DOHH2 (cell line): ENCODE data around the gene SEMA5B.

ENCODE experiments used
- H3F3A ChIP-seq: fragments of 200-600 bp; sonication (generic), shearing (Covaris generic); 2 replicates; pipeline ENCODE4 v1.6.0; 2016; ENCODE audit warnings: antibody characterized with exemption, mild to moderate bottlenecking; ENCODE audit not compliant: control insufficient read depth, insufficient read depth
- H3K27ac ChIP-seq: fragments of 200-600 bp; sonication (generic); 2 replicates; pipeline ENCODE4 v1.5.1; 2014; ENCODE audit warnings: low read depth, mild to moderate bottlenecking, low read length, moderate library complexity
- H3K27me3 ChIP-seq: fragments of 200-600 bp; sonication (generic); 2 replicates; pipeline ENCODE4 v1.6.1; 2014; ENCODE audit warnings: mild to moderate bottlenecking, low read length, mixed read lengths; ENCODE audit not compliant: control insufficient read depth
- H3K36me3 ChIP-seq: fragments of 200-600 bp; sonication (generic); 2 replicates; pipeline ENCODE4 v1.6.1; 2014; ENCODE audit warnings: mild to moderate bottlenecking, low read length, moderate library complexity, mixed read lengths; ENCODE audit not compliant: control insufficient read depth
- H3K4me1 ChIP-seq: fragments of 200-600 bp; sonication (generic); 2 replicates; pipeline ENCODE4 v1.6.1; 2014; ENCODE audit warnings: mild to moderate bottlenecking, low read length, mixed read lengths; ENCODE audit not compliant: control insufficient read depth
- H3K4me2 ChIP-seq: fragments of 200-600 bp; sonication (generic); 2 replicates; pipeline ENCODE4 v1.6.0; 2014; ENCODE audit warnings: mild to moderate bottlenecking, low read length, moderate library complexity
- H3K4me3 ChIP-seq: fragments of 200-600 bp; sonication (generic); 2 replicates; pipeline ENCODE4 v1.5.1; 2014; ENCODE audit warnings: mild to moderate bottlenecking, low read length, mixed read lengths
- H3K79me2 ChIP-seq: fragments of 200-600 bp; sonication (generic); 2 replicates; pipeline ENCODE4 v1.6.1; 2014; ENCODE audit warnings: mild to moderate bottlenecking, low read length, mixed read lengths; ENCODE audit not compliant: control insufficient read depth
- H3K9me2 ChIP-seq: fragments of 200-600 bp; sonication (generic); replicated peaks from 2 replicates; pipeline ENCODE4 v1.6.1; 2014; ENCODE audit warnings: mild to moderate bottlenecking, low read length, mixed read lengths; ENCODE audit not compliant: control insufficient read depth
- H3K9me3 ChIP-seq: fragments of 200-600 bp; sonication (generic); 2 replicates; pipeline ENCODE4 v1.6.1; 2014; ENCODE audit warnings: antibody characterized with exemption, low read length, mixed read lengths; ENCODE audit not compliant: control insufficient read depth, insufficient read depth
- H4K20me1 ChIP-seq: fragments of 200-600 bp; sonication (generic); 2 replicates; pipeline ENCODE4 v1.6.0; 2014; ENCODE audit warnings: low read depth, mild to moderate bottlenecking, antibody characterized with exemption, low read length, moderate library complexity; ENCODE audit not compliant: control insufficient read depth, insufficient read depth
- CTCF ChIP-seq: fragments of 200-600 bp; sonication (generic); IDR thresholded peaks from one replicate; pipeline ENCODE4 v1.5.1; 2014; ENCODE audit warnings: antibody characterized with exemption, mild to moderate bottlenecking, low read depth, low read length; ENCODE audit not compliant: poor library complexity, severe bottlenecking
- EZH2phosphoT487 ChIP-seq: fragments of 200-600 bp; sonication (generic); IDR thresholded peaks from 2 replicates; pipeline ENCODE4 v1.6.1; 2017; ENCODE audit warnings: borderline replicate concordance, mild to moderate bottlenecking, antibody characterized with exemption, low read length, moderate library complexity, mixed read lengths

Gene SEMA5B

DNA sequence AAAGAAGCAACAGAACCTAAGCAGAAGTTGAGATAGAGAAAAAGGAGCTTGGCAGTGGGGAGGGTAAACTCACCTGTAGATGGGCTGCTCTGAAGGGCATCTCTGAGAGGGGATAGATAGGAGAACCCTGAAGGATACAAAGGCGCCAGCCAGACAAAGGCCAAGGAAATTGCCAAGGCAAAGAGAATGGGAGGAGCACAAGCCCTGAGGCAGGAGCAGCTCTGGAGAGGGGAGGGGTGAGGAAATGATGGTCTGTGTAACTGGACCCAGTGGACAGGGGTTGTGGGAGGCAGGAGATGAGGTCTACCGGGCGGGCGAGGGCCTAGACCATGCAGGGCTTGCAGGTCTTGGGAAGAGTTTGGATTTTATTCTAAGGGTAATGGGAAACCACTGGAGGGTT lies 36.9 kb upstream of the SEMA5B start:
- Histone ChIP-seq H3K4me3 (no peak overlapping the region), H3K4me2 (no peak overlapping the region), H4K20me1 (0 out of 2 replicates have a peak, but pooled peaks cover 2% of the 10 kb centered on the region), H3K36me3 (no peaks in the 10 kb centered on the region), H3K4me1 (peaks cover 11% of the 10 kb centered on the region), H3K27ac (no peak overlapping the region), H3F3A (no peaks in the 10 kb centered on the region), H3K9me2 (no peaks in the 10 kb centered on the region), H3K9me3 (no peaks in the 10 kb centered on the region), H3K79me2 (peaks cover 22% of the 10 kb centered on the region), H3K27me3 (peaks cover 31% of the 10 kb centered on the region)
- TF ChIP-seq EZH2phosphoT487 (no peak), CTCF (no peak)

- H3K9me2 ChIP-seq: no peaks in the 10 kb centered on the region
- H3K36me3 ChIP-seq: no peaks in the 10 kb centered on the region
- H3F3A ChIP-seq: no peaks in the 10 kb centered on the region
- H3K4me3 ChIP-seq: no peak overlapping the region
- no peaks in the 10 kb centered on the region for H3K9me3 ChIP-seq
- H3K4me1 ChIP-seq: peaks cover 7% of the 10 kb centered on the region
- no peak for TF ChIP-seq CTCF
- TF ChIP-seq EZH2phosphoT487: no peak
- peaks cover 8% of the 10 kb centered on the region for H3K79me2 ChIP-seq
- H4K20me1 ChIP-seq: 0 out of 2 replicates have a peak, but pooled peaks cover 2% of the 10 kb centered on the region
- no peak overlapping the region for H3K4me2 ChIP-seq
- no peak overlapping the region for H3K27ac ChIP-seq
- peaks cover 32% of the 10 kb centered on the region for H3K27me3 ChIP-seq
Measured at GRCh38 chr3:123063034-123063433, 35.5 kb upstream of the SEMA5B start.

DNA sequence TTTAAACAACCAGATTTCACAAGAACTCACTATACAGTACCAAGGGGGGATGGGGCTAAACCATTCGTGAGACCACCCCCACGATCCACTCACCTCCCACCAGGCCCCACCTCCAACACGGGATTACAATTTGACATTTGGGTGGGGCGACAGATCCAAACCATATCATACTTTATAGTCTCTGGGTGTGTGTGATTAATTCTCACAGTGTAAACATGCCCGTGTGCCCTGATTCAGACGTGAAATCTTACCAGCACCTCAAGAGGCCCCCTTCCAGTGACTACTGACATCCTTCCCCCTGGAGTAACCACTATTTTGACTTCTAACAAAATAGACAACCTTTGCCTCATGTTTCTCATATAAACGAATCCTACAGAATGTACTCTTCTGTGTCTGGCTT lies 34.3 kb upstream of the SEMA5B start:
- Histone ChIP-seq H3K27me3 (peaks cover 24% of the 10 kb centered on the region; the same call in 1 of the 2 replicates), H3K4me2 (no peak overlapping the region), H3K36me3 (no peaks in the 10 kb centered on the region), H3K9me2 (no peaks in the 10 kb centered on the region), H3K4me3 (no peak overlapping the region), H3K27ac (no peak overlapping the region), H4K20me1 (0 out of 2 replicates have a peak, but pooled peaks cover 2% of the 10 kb centered on the region), H3K9me3 (no peaks in the 10 kb centered on the region), H3K4me1 (peaks cover 3% of the 10 kb centered on the region; the same call in 1 of the 2 replicates), H3K79me2 (no peaks in the 10 kb centered on the region), H3F3A (no peaks in the 10 kb centered on the region)
- TF ChIP-seq CTCF: no peak
- no peak for TF ChIP-seq EZH2phosphoT487

DNA sequence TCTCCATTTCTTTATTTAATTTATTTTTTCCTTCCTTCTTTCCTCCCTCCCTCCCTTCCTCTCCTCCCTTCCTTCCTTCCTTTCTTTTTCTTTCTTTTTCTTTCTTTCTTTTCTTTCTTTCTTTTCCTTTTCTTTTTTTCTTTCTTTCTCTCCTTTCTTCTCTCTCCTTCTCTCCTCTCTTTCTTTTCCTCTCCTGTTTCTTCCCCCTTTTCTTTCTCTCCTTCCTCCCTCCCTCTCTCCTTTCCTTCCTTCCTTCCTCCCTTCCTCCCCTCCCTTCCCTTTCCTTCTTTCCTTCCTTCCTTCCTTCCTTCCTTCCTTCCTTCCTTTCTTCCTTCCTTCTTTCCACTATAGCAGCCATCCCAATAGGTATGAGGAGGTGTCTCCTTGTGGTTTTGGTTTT lies 32.5 kb upstream of the SEMA5B start:
- TF ChIP-seq EZH2phosphoT487 (no peak), CTCF (no peak)
- H3K4me1 ChIP-seq: no peaks in the 10 kb centered on the region
- H3K27me3 ChIP-seq: peaks cover 20% of the 10 kb centered on the region; the same call in 1 of the 2 replicates
- H3K9me2 ChIP-seq: no peaks in the 10 kb centered on the region
- no peak overlapping the region for H3K4me3 ChIP-seq
- H3K36me3 ChIP-seq: no peaks in the 10 kb centered on the region
- H3K4me2 ChIP-seq: no peak overlapping the region
- no peaks in the 10 kb centered on the region for H3K9me3 ChIP-seq
- H4K20me1 ChIP-seq: 0 out of 2 replicates have a peak, but pooled peaks cover 2% of the 10 kb centered on the region
- H3K27ac ChIP-seq: no peak overlapping the region
- no peaks in the 10 kb centered on the region for H3K79me2 ChIP-seq
- H3F3A ChIP-seq: no peaks in the 10 kb centered on the region
